CD4-positive, alpha-beta T cell treated with Interleukin-12 subunit alpha and Interleukin-12 subunit beta, for 1 hour (primary cell): ENCODE measurements around the gene ANKS3.
A peak's percentile ranks its signal among the peaks of the same experiment; 100 is the strongest.

ENCODE experiments used
- DNase-seq: peaks from one replicate; pipeline ENCODE4 v3.0.0-alpha.2; 2020

Gene ANKS3, protein sequence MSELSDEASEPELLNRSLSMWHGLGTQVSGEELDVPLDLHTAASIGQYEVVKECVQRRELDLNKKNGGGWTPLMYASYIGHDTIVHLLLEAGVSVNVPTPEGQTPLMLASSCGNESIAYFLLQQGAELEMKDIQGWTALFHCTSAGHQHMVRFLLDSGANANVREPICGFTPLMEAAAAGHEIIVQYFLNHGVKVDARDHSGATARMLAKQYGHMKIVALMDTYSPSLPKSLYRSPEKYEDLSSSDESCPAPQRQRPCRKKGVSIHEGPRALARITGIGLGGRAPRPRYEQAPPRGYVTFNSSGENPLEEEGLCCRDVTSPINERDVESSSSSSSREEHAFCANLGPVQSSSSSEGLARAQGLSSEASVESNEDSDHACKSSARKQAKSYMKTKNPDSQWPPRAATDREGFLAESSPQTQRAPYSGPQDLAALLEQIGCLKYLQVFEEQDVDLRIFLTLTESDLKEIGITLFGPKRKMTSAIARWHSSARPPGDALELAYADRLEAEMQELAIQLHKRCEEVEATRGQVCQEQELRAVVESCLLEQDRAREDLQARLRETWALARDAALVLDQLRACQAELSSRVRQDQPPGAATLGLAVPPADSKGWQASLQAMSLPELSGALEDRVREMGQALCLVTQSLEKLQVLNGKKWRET

GRCh38 chr16:4734063-4734729, at the start of gene ANKS3, which contains the start of gene DNAAF8:
Gene ANKS3, minus strand, starts transcription at chr16:4734271. Its CDS starts 4,122 bp downstream, at chr16:4730149.
Gene DNAAF8, plus strand, starts transcription at chr16:4734537. Its CDS starts 1,978 bp downstream, at chr16:4736515.
- DNase-seq, result peak; percentile 81

DNA sequence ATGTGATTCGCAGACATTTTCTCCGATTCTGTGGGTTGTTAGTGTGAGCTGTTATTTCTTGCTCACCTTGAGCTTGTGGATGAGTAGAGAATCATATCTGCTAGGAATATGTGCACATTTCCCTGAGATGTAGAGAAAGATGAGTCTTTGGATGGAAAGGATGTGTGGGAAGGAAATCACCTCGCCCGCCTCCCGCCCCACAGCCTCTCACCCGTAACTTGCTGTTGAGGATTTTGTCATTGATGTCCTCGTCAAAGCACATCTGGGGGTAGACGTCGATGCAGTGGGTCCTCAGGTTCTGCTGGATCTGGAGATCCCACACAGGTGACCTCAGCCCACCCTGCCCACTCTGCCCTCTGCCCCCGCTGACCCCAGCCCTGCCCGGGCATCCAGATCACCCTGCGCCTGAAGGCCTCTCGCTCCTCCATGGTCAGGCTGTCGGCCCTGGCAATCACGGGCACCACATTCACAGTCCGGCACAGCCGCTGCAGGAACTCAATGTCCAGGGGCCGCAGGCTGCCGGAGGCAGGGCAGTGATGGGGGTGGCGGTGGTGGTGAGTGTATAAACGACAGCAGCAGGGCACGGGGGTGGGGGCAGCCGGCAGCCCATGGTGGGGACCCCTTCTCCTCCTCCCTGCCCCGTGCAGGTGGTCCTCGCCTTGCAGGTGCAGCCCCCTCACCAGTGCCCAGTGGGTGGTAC, 49.3 kb upstream of the ANKS3 start:
- no peak for DNase-seq

DNA sequence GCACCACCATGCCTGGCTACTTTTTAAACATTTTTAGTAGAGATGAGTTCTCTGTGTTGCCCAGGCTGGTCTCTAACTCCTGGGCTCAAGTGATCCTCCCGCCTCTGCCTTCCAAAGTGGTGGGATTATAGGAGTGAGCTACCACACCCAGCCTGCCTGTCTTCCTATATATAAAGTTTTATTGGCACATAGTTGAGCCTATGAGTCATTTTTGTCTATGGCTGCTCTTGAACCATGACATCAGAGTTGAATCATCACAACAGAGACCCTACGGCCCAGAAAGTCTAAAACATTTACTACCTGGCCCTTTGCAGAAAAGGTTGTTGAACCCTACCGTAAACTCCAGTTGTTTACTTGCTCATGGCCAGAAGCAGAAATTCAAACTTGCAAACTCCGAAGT, 46.2 kb upstream of the ANKS3 start:
- no peak for DNase-seq

- no peak for DNase-seq
These were observed 44.0 kb upstream of the ANKS3 start for GRCh38 chr16:4778050-4778392.

GRCh38 chr16:4777339-4778049, 43.4 kb upstream of the ANKS3 start:
- no peak for DNase-seq

- no peak for DNase-seq
These were observed 42.2 kb upstream of the ANKS3 start for GRCh38 chr16:4776141-4776705.

- no peak for DNase-seq
These were observed 40.9 kb upstream of the ANKS3 start for GRCh38 chr16:4775005-4775404.

DNA sequence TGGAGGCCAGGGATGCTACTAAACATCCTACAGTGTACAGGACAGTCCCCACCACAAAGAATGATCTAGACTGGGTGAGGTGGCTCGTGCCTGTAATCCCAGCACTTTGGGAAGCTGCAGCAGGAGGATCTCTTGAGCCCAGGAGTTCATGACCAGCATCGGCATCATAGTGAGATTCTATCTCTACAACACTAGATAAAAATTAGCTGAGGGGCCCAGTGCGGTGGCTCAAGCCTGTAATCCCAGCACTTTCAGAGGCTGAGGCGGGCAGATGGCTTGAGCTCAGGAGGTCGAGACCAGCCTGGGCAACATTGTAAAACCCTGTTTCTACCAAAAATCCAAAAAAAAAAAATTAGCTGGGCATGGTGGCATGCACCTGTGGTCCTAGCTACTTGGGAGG, 38.3 kb upstream of the ANKS3 start:
- DNase-seq, result no peak

- no peak for DNase-seq
These were observed 37.6 kb upstream of the ANKS3 start for GRCh38 chr16:4771646-4772045.

GRCh38 chr16:4769306-4769638, 35.2 kb upstream of the ANKS3 start:
- DNase-seq, result no peak

DNA sequence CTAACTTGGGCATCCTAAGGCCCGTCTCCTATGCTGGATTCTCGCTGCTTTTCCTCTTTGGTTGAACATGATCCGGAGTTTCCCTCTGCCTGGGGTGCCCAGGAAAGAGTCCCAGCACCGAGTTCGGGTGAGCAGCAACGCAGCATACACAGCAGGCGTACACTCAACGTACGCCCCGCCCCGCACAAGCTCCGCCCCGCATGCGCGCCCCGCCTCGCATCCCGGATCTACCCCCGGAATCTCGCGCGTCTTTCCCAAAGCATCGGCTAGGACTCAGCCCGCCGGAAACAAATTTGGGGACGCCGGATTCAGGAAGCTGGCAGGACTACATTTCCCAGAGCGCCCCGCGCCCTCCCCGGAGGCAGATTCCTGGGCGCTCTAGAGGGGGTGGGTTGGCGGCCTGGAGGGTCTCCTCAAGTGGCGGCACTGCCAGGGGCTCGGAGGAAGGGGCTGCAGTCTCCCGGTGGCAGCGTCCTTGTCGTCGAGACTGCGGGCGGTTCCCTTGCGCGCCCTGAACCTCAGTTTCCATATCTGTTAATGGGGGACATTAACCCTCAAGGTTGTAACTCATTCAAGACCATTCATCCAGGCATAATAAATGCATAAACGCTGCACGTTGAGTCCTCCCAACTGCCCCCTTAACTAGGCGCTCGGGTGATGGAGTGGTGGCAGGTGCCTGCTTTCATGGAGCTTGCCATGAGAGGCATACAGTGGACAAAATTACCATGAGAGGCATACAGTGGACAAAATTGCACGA, 34.7 kb upstream of the ANKS3 start:
- peak; percentile 89 for DNase-seq

DNA sequence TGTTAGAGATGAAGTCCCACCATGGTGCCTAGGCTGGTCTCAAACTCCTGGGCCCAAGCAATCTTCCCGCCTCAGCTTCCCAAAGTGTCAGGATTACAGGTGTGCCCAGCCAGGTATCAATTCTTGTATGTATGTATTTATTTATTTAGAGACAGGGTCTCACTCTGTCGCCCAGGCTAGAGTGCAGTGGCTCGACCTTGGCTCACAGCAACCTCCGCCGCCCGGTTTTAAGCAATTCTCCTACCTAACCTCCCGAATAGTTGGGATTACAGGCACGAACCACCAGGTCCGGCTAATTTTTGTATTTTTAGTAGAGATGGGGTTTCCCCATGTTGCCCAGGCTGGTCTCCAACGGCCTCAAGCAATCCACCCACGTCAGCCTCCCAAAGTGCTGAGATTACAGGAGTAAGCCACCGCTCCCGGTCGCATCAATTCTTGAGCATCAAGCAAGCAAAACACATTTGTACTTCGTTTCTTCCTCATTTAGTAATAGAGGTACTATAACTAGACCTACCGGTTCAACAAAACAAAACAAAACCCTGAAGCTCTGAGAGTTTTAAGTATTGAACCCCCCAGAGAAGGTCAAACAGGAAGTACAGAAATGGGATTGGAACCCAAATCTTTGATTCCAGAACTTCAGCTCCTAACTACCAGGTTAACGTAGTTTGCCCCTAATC, 33.9 kb upstream of the ANKS3 start:
- DNase-seq, result peak; percentile 27

DNA sequence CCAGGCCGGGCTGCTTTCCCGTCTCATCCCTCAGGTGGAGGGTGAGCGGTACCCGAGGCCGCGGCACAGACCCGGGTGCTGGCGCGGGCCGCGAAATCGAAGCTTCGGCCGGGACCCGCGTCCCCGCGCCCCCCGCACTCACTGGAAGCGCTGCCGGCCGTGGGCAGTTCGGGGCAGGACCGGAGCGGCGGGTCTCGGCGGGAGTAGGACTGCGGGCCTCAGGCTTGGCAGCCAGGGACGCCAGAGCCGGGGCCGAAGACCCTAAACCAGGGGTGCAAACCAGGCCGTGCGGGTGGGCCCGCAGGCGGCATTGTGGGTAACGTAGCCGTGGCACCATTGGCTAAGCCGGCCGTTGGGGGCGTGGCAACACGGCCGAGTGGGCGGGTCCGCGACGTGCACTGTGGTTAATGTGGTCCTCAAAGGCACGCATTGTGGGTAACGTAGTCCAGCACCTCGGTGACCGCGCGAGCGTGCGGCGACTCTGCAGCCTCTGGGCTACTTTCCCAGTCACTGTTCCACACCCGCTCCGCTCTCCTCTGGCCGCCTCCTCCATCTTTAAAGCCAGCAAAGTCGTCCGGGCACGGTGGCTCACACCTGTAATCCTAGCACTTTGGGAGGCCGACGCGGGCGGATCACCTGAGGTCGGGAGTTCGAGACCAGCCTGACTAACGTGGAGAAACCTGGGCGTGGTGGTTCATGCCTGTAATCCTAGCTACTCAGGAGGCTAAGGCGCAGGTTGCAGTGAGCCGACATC, 33.0 kb upstream of the ANKS3 start, which contains the start of gene ZNF500:
TSS of gene ZNF500 (minus strand) at position 288 of the 754 bp plus-strand sequence. CDS start 1,184 bp downstream, outside the sequence.
- peak; percentile 97 for DNase-seq

GRCh38 chr16:4765511-4766474, 31.7 kb upstream of the ANKS3 start:
- no peak for DNase-seq

DNA sequence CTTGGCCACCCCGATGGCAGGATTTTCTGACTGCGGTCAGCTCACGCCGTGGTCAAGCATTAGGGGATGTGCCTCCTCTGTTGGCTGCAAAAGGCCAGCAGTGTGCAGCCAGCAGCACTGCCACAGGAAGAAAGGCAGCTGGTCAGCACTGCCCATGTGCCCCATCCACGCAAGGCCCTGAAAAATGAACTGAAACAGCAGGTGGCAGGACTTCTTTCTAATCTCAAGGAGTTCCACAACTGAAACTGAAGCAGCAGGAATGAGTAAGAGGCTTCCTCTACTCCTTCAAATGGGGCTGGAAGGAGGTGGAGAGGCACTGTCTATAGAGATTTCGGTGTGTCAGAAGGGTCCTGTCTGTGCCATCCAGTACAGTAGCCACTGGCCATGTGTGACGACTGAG, 29.7 kb upstream of the ANKS3 start:
- DNase-seq, result no peak

- DNase-seq, result no peak
These were observed 28.1 kb upstream of the ANKS3 start for GRCh38 chr16:4762205-4762604.

- no peak for DNase-seq
These were observed 26.3 kb upstream of the ANKS3 start for GRCh38 chr16:4760221-4760910.

DNA sequence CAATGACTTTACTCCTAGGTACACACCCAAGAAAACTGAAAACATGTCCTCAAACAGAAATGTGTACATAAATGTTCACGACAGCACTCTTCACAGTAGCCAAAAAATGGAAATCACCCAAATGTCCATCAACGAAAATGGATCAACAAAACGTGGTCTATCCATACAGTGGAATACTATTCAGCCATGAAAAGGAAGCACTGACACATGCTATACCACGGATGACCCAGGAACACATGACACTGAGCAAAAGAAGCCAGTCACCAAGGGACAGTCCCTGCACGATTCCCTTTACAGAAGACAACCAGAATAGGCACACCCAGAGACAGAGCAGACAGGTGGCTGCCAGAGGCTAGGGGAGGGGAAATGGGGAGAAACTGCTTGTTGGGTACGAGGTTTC, 21.6 kb upstream of the ANKS3 start:
- no peak for DNase-seq
